Measurements from ENCODE around the gene MBNL2.

Gene MBNL2

GRCh38 chr13:97288486-97288900, 66.4 kb downstream of the MBNL2 start:
- Histone ChIP-seq H3K36me3 (no peaks in the 10 kb centered on the region), H3K9me3 (ENCODE audit: severe bottlenecking) (no peaks in the 10 kb centered on the region), H3K4me3 (ENCODE audit: low read depth, low read length) (no peak overlapping the region), H3K27me3 (ENCODE audit: insufficient read depth, low read depth, severe bottlenecking) (no peaks in the 10 kb centered on the region), H3K27ac (no peak overlapping the region)
- DNase-seq, result no peak
- TF ChIP-seq CTCF (IDR thresholded peaks at IDR 0.05; ENCODE audit: low read depth, low read length), result no peak

GRCh38 chr13:97289514-97290298, 67.6 kb downstream of the MBNL2 start:
- H3K9me3 ChIP-seq (ENCODE audit: severe bottlenecking), result no peaks in the 10 kb centered on the region
- no peak for TF ChIP-seq CTCF (IDR thresholded peaks at IDR 0.05; ENCODE audit: low read depth, low read length)
- H3K27ac ChIP-seq, result no peak overlapping the region
- H3K4me3 ChIP-seq (ENCODE audit: low read depth, low read length), result no peak overlapping the region
- H3K36me3 ChIP-seq, result no peaks in the 10 kb centered on the region
- DNase-seq, result no peak
- no peaks in the 10 kb centered on the region for H3K27me3 ChIP-seq (ENCODE audit: insufficient read depth, low read depth, severe bottlenecking)

GRCh38 chr13:97295283-97296182, 73.4 kb downstream of the MBNL2 start:
- H3K27ac ChIP-seq, result no peak overlapping the region
- H3K4me3 ChIP-seq (ENCODE audit: low read depth, low read length), result no peak overlapping the region
- H3K27me3 ChIP-seq (ENCODE audit: insufficient read depth, low read depth, severe bottlenecking), result no peaks in the 10 kb centered on the region
- DNase-seq, result no peak
- H3K9me3 ChIP-seq (ENCODE audit: severe bottlenecking), result no peaks in the 10 kb centered on the region
- TF ChIP-seq CTCF (IDR thresholded peaks at IDR 0.05; ENCODE audit: low read depth, low read length), result no peak
- H3K36me3 ChIP-seq, result no peaks in the 10 kb centered on the region

GRCh38 chr13:97296740-97297139, 74.6 kb downstream of the MBNL2 start:
- Histone ChIP-seq H3K36me3 (no peaks in the 10 kb centered on the region), H3K9me3 (ENCODE audit: severe bottlenecking) (no peaks in the 10 kb centered on the region), H3K27ac (no peak overlapping the region), H3K27me3 (ENCODE audit: insufficient read depth, low read depth, severe bottlenecking) (no peaks in the 10 kb centered on the region), H3K4me3 (ENCODE audit: low read depth, low read length) (no peak overlapping the region)
- DNase-seq, result no peak
- TF ChIP-seq CTCF (IDR thresholded peaks at IDR 0.05; ENCODE audit: low read depth, low read length), result no peak

- Histone ChIP-seq H3K4me3 (ENCODE audit: low read depth, low read length) (no peak overlapping the region), H3K27me3 (ENCODE audit: insufficient read depth, low read depth, severe bottlenecking) (no peaks in the 10 kb centered on the region), H3K27ac (peak overlapping the region; percentile 2; the same call in 1 of the 2 replicates), H3K36me3 (no peaks in the 10 kb centered on the region), H3K9me3 (ENCODE audit: severe bottlenecking) (no peaks in the 10 kb centered on the region)
- peak; percentile 78 for DNase-seq
- no peak for TF ChIP-seq CTCF (IDR thresholded peaks at IDR 0.05; ENCODE audit: low read depth, low read length)
Measured at GRCh38 chr13:97298816-97299215, 76.7 kb downstream of the MBNL2 start.

Data from WERI-Rb-1 (cell line).